HG03095 (cell line): ENCODE results near the gene PNCK.
"Not testable (repeated sequence)": the region's sequence is repeated elsewhere in the genome, so short reads cannot be mapped to it uniquely, and the experiment has no call there.

Experiments
- ATAC-seq: cut with Tn5 transposase; IDR thresholded peaks from one replicate; pipeline ENCODE4 v1.9.1; 2021; ENCODE audit warnings: moderate library complexity; ENCODE audit not compliant: unreplicated experiment

The PNCK gene

DNA sequence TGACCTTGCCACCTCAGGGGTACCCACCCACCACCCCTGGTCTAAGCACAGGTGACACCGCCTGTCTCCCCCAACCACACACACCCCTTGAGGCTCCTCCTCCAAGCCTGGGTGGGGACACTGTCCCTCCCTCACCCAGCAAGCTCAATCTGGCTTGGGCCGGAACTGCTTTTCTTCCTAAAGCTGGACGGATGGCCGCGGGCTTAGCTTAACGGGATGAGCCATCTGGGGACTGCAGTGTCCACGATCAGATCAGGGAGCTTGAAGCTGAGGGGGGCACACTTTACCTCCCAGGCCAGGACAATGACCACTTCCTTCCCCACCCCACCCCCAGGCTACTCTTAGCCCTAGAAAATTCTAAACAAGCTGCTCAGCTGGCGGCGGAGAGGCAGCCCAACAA, 13.1 kb upstream of the PNCK start:
- ATAC-seq = no peak

- ATAC-seq = no peak
These were observed 12.4 kb upstream of the PNCK start for GRCh38 chrX:153685751-153686696.

GRCh38 chrX:153685156-153685536, 11.5 kb upstream of the PNCK start:
- ATAC-seq = no peak

- ATAC-seq = no peak
These were observed 11.0 kb upstream of the PNCK start for GRCh38 chrX:153684467-153685155.

DNA sequence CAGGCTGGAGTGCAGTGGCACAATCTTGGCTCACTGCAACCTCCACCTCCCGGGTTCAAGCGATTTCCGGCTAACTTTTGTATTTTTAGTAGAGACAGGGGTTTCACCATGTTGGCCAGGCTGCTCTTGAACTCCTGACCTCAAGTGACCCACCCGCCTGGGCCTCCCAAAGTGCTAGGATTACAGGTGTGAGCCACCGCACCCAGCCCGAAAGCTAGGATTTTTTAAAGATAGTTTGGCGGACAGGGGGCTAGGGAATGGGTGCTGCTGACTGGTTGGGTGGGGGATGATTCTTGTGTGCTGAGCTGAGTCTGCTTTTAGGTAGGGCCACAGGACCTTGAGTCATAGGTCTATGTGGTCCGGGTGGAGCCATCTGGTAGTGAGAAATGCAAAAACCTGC, 9.9 kb upstream of the PNCK start:
- not testable (repeated sequence) for ATAC-seq

GRCh38 chrX:153681175-153681574, 7.6 kb upstream of the PNCK start:
- ATAC-seq = no peak

GRCh38 chrX:153674219-153674851, 722 bp upstream of the PNCK start:
- ATAC-seq = no peak

DNA sequence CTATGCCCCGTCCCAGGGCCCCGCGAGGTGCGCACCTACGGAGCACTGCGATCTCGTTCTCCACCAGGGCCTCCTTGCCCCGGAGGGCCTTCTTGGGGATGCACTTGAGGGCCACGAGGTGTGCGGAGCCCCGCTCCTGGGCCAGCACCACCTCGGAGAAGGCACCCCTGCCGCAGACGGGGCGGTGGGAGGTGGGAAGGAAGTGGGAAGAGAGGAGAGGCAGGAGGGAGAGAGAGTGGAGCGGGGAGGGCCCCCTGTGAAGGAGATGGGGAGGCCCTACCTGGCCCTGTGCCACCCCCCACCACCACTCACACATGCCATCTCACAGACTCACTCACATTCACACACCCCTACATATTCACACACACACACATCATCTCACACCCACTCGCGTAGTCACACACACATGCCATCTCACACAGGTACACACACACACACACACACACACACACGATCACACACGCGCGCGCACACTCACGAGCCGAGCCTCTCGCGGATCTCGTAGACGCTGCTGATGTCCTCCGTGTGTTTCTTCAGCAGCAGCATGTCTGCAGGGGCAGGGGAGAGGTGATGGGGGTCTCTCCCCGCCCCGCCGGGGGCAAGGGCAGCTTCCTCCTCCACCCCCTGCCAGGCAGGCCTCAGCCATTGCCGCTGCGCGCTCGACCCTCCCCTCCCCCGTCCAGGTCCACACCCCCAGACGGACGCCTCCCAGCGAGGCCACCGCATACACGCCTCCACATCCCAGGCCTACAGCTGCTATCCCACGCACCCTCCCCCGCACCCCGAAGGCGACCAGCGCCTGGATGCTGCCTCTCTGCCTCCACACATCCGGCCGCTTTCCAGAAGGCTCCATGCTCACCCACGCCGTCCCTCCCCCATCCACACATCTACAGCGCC, 834 bp downstream of the PNCK start:
- ATAC-seq = no peak

- ATAC-seq = no peak
These were observed 1.8 kb downstream of the PNCK start for GRCh38 chrX:153671589-153672530.

DNA sequence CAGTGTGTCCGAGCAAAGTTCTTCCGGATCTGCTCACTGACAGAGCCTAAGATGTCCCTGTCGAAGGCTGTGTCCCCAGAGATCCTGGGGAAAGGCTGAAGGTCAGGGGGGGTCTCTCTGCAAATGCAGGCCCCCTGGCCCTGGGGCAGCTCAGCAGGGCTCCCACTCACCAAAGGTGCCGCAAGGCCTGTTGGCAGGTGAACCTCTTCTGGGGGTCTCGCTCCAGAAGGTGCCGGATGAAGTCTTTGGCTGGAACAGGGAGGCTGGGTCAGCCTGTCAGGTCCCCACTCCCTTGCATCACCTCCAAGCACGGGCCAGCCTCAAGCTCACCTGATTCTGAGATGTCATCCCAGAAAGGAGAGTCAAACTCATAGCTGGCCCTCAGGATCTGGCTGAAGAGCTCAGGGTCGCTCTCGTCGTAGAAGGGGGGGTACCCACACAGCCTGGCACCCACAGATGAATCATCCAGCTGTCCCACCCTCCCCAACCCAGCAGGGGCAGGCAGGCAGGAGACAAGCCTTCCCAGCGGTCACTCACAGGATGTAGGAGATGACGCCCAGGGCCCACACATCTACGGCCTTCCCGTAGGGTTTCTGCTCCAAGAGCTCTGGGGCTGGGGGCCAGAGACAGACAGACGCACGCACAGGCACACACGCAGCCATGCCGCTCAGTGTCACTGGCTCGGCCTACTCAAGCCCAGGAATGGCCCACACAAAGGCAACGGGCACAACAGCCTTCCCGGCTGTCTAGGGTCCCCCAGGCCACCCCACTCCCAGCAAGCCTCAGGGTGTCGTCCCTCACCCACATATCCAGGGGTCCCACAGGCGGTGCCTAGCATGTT, 2.6 kb downstream of the PNCK start:
- ATAC-seq = no peak

DNA sequence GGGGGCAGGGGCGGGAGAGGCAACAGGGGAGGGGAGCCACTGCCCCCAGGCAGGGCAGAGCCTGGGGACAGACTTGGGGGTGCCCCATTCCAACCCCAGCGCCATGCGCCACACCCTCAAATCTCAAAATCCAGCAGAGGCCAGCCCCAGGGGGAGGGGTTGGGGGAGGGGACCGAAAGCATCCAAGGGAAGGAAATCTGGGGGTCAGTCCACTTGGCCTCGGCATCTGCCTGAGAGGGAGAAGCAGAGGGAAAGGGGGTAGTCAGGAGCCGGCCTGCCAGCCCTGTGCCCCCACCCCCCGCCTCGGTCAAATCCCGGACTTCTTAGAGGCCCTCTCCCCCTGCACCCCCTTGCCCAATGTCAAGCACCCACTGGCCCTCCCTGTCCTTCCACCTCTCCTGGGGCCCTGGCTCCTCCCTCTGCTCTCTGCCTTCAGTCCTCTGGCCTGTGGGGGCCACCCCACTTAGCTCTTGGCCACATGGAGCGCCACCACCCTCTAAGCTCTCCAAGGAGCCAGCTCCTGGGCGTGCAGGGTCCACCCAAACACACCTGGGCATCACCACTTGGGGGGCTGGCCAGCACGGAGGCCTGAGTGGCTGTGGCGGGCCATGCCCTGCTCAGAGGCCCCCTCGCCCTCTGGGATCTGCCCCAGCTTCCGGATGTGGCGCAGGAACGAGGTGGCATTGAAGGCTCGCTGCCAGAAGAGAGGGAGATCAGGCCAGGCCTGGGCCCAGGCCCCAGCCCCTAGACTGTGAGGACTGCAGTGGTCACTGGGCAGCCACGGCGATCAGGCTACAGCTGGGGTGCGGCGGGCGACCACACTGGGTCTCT, 3.5 kb downstream of the PNCK start:
- no peak for ATAC-seq

- no peak for ATAC-seq
These were observed 4.3 kb downstream of the PNCK start for GRCh38 chrX:153669174-153669890.

DNA sequence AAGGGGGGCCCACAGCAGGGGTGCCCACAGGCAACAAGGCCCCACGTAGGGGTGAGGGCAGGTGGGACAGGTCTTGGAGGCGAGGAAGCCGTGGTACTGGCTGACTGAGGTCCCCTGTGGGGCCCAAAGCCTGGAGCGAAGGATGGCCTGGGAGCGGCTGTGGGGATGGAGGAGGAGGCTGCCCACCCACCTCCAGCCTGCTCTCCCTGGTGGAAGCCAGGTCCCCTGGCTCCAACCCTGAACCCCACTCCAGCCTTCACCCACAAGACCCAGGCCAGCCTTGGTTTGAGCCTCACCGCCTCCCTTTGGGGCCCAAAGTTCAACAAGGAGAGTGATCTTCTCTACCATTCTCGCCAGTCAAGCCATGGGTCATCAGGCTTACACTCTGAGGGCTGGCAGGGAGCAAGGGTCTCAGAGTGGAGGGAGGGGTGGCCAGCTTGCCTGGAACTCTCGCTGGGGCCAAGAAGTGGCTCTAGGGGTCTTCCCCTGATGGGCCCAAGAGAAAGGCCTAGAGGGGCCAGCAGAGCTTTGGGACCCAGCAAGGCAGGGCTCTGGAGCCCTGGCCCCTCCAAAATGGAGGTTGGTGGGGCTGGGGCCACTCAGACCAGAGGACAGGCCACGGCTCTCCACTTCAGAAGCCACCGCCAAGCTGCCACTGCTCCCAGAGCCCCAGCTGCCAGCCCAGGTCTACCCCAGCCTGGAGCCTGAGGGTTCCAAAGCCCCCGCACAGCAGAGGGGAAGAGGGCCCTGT, 5.0 kb downstream of the PNCK start:
- no peak for ATAC-seq

DNA sequence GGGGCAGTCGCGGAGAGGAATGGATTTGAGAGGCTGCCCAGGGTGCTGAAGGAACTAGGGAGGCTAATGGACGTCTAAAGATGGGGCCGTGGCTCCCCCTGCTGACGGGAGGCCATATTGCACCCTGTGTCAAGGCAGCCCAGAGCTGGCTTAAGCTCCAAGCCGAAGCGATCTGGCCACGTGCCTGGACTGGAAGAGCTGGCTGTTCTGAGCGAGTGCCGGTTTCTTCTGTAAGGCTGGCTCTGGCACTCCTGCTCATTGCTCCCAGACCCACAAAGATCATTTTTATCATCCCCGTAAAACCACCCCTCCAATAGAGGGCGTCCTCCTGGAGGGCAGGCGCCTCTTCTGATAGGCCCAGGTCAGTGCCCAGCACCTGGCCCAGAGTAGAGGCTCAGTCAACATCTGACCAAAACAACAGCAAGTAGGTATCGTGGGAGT, 5.6 kb downstream of the PNCK start:
- no peak for ATAC-seq

- ATAC-seq = no peak
These were observed 6.2 kb downstream of the PNCK start for GRCh38 chrX:153667281-153667955.

GRCh38 chrX:153665726-153666306, 7.8 kb downstream of the PNCK start:
- no peak for ATAC-seq
